Stimulated activated CD4-positive, alpha-beta T cell treated with anti-CD3 and anti-CD28 coated beads, Interleukin-1b, Interleukin-23, amount 100 ng/mL, for 1 hour (primary cell): Measurements from ENCODE around the gene IMMP1L.
"Not testable (repeated sequence)": the region's sequence is repeated elsewhere in the genome, so short reads cannot be mapped to it uniquely, and the experiment has no call there.

Experiments used
- DNase-seq, 2 donors: peaks; one replicate each; pipeline ENCODE4 v3.0.0-alpha.2; 2020; ENCODE audit warnings: low read depth in 2 of 2

The IMMP1L gene

DNA sequence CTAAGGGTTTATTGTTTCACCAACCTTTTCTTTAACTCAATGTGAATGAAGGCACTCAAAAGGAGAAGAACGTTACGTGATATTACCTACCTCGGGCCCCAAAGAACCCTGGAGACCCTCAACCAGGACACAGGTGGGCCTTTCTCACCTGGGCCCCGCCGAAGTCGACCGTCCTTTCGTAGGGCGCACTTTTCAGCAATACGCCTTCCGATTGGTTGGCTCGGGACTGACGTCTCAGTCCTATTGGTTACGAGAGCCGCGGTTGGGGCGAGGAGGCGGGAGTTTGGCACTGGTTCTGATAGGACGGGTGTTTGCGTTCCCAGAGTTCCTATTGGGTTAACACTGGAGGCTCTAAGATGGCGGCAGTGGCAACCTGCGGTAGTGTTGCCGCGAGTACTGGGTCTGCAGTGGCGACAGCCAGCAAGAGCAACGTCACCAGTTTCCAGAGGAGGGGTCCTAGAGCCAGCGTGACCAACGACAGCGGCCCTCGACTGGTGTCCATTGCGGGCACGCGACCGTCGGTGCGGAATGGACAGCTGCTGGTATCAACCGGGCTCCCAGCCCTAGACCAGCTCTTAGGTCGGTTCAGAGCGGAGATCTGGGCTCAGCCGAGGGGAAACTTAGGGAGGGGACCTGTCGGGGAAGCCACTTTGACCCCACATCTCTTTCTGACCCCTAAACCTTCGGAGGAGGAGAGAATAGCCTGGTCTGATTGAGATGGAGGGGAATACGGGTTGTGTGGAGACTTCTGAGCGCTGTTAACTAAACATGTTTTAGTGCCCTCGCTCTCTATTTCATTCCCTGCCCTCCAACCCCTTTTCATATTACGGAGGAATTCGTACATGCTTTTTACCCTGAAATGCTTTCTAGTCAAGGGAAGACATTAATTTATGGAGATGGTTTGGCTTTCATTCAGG is at the start of gene IMMP1L, which contains the start of gene ELP4:
TSS of gene IMMP1L (minus strand) at position 194 of the 917 bp plus-strand sequence. CDS start 46,346 bp downstream, outside the sequence.
TSS of gene ELP4 (plus strand) at position 339 of the 917 bp plus-strand sequence. CDS start at position 357, 18 bp downstream.
- peak; percentile 84 to 85 for DNase-seq

DNA sequence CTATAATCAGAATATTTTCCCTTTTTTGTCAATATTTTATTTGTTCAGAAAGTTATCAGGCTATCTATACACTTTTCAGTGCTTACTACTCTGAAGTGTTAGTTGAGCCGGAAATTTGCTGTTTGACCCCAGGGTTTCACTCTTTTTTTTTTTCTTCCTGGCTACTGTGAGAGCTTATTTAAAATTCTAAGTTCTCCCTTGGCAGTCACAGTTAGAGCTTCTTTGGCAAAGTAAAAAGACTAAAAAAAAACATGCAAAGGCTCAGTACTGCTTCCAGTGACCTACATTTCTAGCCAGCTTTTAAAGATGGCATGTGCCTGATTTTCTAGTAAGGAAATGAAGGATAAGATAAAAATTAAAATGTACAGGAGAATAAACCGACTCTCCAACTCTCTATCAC is 48.6 kb upstream of the IMMP1L start:
- DNase-seq, result no peak

DNA sequence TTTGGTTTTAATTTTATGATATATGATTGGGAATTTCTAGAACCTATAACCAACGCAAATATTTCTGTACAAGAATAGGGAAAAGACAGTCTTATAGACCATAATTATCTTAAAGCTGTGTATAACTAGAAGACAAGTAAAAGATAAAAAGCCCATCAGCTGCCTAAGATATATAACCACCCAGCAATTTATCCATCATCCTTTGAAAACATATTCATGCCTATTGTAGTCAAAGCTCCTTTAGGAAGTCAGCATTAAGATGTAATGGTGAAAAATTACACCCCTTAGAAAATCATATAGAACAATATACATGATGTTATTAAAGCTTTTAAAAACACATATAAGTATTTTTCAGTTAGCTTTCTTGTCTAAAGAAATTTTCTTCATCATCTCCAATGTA is 46.5 kb upstream of the IMMP1L start:
- DNase-seq, result no peak

DNA sequence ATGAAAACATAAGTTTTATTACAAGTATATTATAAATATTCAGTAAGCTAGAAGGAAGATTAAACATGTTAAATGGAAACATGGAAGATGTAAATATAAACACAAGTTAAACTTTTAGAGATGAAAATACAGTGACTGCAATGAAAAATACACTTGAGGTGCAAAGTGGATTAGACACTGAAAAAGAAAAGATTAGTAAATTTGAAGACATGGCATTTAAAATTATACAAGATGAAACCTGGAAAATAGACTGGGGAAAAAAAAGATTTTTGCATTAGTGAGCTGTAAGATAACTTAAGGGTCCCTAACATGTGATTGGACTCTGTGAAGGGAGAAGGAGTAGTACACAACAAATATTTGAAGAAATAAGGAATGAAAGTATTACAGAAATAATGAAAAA is 33.4 kb upstream of the IMMP1L start:
- no peak for DNase-seq

- DNase-seq, result no peak
These were observed 26.1 kb upstream of the IMMP1L start for GRCh38 chr11:31535479-31535878.

- no peak for DNase-seq
These were observed 21.9 kb upstream of the IMMP1L start for GRCh38 chr11:31531293-31531692.

- no peak for DNase-seq
These were observed 20.3 kb upstream of the IMMP1L start for GRCh38 chr11:31529701-31530100.

GRCh38 chr11:31529189-31529588 is 19.8 kb upstream of the IMMP1L start:
- no peak for DNase-seq

GRCh38 chr11:31521497-31522150 is 12.2 kb upstream of the IMMP1L start:
- DNase-seq, result no peak

GRCh38 chr11:31512117-31512516 is 2.7 kb upstream of the IMMP1L start:
- DNase-seq, result no peak

DNA sequence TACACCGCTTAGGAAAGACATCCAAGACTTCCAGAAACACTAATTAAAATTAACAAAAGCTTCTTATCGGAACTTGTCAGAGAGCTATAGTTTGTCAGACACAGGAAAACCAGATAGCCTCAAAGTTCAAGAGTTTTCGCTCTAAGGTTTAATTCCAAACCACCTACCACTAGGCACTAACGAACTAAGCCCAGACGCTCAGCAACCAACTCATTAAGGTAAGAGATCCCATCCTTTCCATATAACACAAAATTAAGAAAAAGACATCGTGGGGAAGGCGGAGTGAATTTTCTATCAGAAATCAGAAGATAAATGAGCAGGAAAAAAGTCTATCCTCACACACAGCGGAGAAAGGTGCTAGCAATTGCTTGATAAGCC is 382 bp downstream of the IMMP1L start:
- no peak for DNase-seq

DNA sequence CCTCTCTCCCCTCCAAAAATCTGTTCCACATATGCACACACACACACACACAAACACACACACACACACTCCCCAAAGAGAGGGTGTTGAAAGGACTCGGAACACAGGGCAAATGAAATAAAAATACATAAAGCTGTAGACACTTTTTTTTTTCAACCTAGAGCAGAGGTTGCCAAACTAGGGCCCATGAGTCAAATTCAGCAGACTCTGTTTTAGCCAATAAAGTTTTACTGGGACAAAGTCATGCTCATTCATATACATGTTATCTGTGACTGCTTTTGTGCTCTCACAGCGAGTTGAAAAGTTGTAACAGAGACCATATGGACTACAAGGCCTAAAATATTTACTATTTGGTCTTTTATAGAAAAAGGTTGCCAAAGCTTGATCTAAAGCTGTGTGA is 8.9 kb downstream of the IMMP1L start:
- DNase-seq, result no peak

GRCh38 chr11:31499576-31500178 is 9.7 kb downstream of the IMMP1L start:
- DNase-seq, result no peak

DNA sequence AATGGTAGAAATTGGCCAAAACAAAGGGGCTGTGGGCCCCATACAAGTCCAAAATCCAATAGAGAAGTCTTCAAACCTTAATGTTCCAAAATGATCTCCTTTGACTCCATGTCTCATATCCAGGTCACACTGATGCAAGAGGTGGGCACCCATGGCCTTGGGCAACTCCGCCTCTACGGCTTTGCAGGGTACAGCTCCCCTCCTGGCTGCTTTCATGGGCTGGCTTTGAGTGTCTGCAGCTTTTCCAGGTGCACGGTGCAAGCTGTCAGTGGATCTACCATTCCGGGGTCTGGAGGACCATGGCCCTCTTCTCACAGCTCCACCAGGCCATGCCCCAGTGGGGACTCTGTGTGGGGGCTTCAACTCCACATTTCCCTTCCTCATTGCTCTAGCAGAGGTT is 15.7 kb downstream of the IMMP1L start:
- DNase-seq, result not testable (repeated sequence)

GRCh38 chr11:31493235-31493634 is 16.2 kb downstream of the IMMP1L start:
- no peak for DNase-seq

DNA sequence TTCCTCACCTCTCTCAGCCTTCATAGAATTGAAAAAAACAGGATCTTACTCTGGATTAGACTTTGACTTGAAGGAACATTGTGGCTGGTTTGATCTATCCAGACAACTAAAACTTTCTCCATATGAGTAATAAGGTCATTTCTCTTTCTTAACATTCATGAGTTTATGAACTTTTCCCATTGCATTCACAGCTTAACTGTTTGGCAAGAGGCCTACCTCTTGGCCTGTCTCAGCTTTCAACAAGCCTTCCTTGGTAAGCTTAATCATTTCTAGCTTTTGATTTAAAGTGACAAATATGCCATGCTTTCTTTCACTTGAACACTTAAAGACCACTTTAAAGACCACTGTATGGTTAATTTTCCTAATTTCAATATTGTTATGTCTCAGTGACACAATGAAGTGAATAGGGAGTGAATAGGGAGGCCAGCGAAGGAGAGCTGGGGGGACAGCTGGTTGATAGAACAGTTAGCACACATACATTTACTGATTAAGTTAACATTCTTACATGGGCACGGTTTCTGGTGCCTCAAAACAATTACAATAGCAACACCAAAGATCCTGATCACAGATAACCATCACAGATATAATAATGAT is 17.0 kb downstream of the IMMP1L start:
- DNase-seq, result no peak

GRCh38 chr11:31487848-31488247 is 21.6 kb downstream of the IMMP1L start:
- no peak for DNase-seq

GRCh38 chr11:31484497-31484896 is 24.9 kb downstream of the IMMP1L start:
- no peak for DNase-seq

DNA sequence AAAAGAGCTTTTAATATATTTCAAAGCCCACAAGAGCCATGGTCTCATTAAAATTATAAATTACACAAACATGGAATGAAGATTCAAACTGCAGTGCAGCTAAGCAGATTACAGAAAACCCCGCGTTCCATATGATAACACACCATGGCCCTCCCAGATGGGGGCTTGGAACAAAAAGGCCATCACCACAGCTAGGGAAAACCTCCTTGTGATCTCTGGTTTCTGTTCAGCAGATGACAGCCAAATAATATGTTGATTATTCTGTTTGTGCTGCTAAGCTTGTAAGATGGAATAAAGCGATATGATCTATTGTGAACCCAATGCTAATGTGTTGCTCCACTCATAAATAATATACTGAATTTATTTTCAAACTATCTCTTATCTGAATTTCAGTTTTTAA is 28.5 kb downstream of the IMMP1L start:
- no peak for DNase-seq

- DNase-seq, result no peak
These were observed 30.4 kb downstream of the IMMP1L start for GRCh38 chr11:31479066-31479465.

DNA sequence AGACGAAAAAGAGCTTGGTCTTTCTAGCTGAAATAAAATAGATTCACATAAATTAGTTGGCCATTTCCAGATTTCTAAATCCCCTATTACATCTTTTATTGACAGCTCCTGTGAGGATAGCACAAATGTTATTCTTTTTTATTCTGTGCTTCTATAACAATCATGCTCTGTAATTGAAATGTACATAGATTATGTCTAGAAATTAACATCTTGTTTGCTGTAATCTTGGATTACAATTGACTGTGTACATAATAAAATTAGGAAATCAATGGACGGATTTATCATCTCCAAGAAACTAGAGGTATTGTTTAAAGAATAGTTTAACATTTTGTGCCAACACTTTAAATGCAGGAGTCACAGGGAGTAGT is 31.2 kb downstream of the IMMP1L start:
- DNase-seq, result no peak

DNA sequence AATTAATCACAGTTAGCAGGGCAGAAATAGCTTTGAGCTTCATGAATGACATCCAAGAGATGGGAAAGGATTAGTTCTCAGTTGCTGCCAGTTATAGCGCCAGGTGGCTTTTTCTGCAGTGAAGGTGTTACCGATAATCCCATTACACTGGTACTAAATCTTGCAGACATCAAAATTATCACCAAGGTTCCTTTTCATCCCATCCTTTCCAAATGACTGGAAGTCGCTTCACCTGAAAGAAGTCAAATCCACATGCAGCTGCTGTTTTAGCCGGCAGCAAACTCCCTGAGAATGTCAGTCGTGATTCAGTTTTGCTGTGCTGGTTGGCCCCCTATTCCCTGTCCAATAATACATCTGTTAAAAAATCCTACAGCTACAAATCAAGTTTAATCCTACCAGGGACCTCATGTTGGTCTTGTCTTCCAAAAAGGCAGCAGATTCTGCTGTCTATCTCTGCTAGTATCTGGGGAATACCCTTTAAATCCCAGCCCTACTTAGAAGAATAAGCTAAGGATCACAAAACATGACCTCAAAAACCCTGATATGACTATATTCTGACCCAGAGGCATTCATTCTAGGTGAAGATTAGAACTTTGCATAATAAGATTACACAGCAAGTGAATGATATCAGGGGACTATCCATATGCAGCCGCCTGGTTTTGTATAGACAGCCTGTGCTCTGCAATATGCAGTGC is 31.7 kb downstream of the IMMP1L start:
- DNase-seq, result no peak
